Astrocyte (in vitro differentiated cells and primary cell): ENCODE measurements around the gene HLCS. TPM values are rescaled to one million over a fixed set of nuclear protein-coding genes. Genes with fewer than 3 reads are reported as not detected.
A peak's percentile ranks its signal among the peaks of the same experiment; 100 is the strongest.

Source experiments
- DNase-seq: peaks from one replicate; pipeline ENCODE4 v3.0.0-alpha.2; 2010; ENCODE audit warnings: low read depth
- FAIRE-seq: peaks from 2 replicates; lab custom pipeline; 2011; peaks lifted over from hg19 to GRCh38; lab: Jason Lieb, UNC
- H2AFZ ChIP-seq: 2 replicates; pipeline ENCODE4 v1.6.0; 2012; ENCODE audit warnings: low read depth, low read length, inconsistent platforms
- H3K27ac ChIP-seq: 2 replicates; pipeline ENCODE4 v1.5.1; 2011; ENCODE audit warnings: low read depth, low read length, inconsistent platforms
- H3K27me3 ChIP-seq: 2 replicates; pipeline ENCODE4 v1.6.0; 2011; ENCODE audit warnings: low read length, inconsistent platforms; ENCODE audit not compliant: insufficient read depth
- H3K36me3 ChIP-seq: 2 replicates; pipeline ENCODE4 v1.5.1; 2011; ENCODE audit warnings: low read length, inconsistent platforms; ENCODE audit not compliant: insufficient read depth
- H3K4me1 ChIP-seq: 2 replicates; pipeline ENCODE4 v1.5.1; 2011; ENCODE audit warnings: low read length, inconsistent platforms; ENCODE audit not compliant: insufficient read depth
- H3K4me2 ChIP-seq: 2 replicates; pipeline ENCODE4 v1.6.0; 2012; ENCODE audit warnings: low read length, inconsistent platforms
- H3K4me3 ChIP-seq: 2 replicates; pipeline ENCODE4 v1.5.1; 2011; ENCODE audit warnings: low read depth, mild to moderate bottlenecking, low read length, inconsistent platforms; ENCODE audit not compliant: insufficient read depth
- H3K79me2 ChIP-seq: 2 replicates; pipeline ENCODE4 v1.6.0; 2012; ENCODE audit warnings: mild to moderate bottlenecking, low read length, inconsistent platforms; ENCODE audit not compliant: insufficient read depth
- H3K9ac ChIP-seq: 2 replicates; pipeline ENCODE4 v1.6.0; 2012; ENCODE audit warnings: mild to moderate bottlenecking, low read length, inconsistent platforms
- H3K9me3 ChIP-seq: 2 replicates; pipeline ENCODE4 v1.5.1; 2012; ENCODE audit warnings: low read depth, mild to moderate bottlenecking, low read length, inconsistent platforms; ENCODE audit not compliant: insufficient read depth
- H4K20me1 ChIP-seq: 2 replicates; pipeline ENCODE4 v1.6.0; 2012; ENCODE audit warnings: low read length, inconsistent platforms; ENCODE audit not compliant: insufficient read depth
- H3K27ac Mint-ChIP-seq: one replicate; pipeline ENCODE4 v1.8.0; 2021; ENCODE audit warnings: mild to moderate bottlenecking, mixed read lengths; ENCODE audit not compliant: unreplicated experiment
- H3K27me3 Mint-ChIP-seq: one replicate; pipeline ENCODE4 v1.8.0; 2021; ENCODE audit warnings: low read depth, mixed read lengths; ENCODE audit not compliant: unreplicated experiment
- H3K36me3 Mint-ChIP-seq: one replicate; pipeline ENCODE4 v1.8.0; 2021; ENCODE audit warnings: low read depth, mixed read lengths; ENCODE audit not compliant: unreplicated experiment
- H3K4me1 Mint-ChIP-seq: one replicate; pipeline ENCODE4 v1.8.0; 2021; ENCODE audit warnings: low read depth, mixed read lengths; ENCODE audit not compliant: unreplicated experiment
- H3K4me3 Mint-ChIP-seq: one replicate; pipeline ENCODE4 v1.8.0; 2021; ENCODE audit warnings: mild to moderate bottlenecking, moderate library complexity, mixed read lengths; ENCODE audit not compliant: unreplicated experiment
- H3K9me3 Mint-ChIP-seq: one replicate; pipeline ENCODE4 v1.8.0; 2021; ENCODE audit warnings: mild to moderate bottlenecking, mixed read lengths; ENCODE audit not compliant: unreplicated experiment
- EZH2 ChIP-seq: IDR thresholded peaks from 2 replicates; pipeline ENCODE4 v1.6.1; 2012; ENCODE audit warnings: mild to moderate bottlenecking, low read length, inconsistent platforms; ENCODE audit not compliant: insufficient read depth
- total RNA-seq: library from RNA; stranded (reverse); gene quantifications from 2 replicates; pipeline ENCODE4 v1.2.1, GENCODE V29; 2021
- TF ChIP-seq, protein P1 (sequence below): IDR thresholded peaks from 2 replicates; pipeline ENCODE4 v1.5.1; 2011; ENCODE audit warnings: low read depth, mild to moderate bottlenecking, inconsistent platforms, low read length, moderate library complexity; ENCODE audit not compliant: insufficient read depth

The HLCS gene
- total RNA-seq, 1 donor from 2014 or later = 20.9 TPM

DNA sequence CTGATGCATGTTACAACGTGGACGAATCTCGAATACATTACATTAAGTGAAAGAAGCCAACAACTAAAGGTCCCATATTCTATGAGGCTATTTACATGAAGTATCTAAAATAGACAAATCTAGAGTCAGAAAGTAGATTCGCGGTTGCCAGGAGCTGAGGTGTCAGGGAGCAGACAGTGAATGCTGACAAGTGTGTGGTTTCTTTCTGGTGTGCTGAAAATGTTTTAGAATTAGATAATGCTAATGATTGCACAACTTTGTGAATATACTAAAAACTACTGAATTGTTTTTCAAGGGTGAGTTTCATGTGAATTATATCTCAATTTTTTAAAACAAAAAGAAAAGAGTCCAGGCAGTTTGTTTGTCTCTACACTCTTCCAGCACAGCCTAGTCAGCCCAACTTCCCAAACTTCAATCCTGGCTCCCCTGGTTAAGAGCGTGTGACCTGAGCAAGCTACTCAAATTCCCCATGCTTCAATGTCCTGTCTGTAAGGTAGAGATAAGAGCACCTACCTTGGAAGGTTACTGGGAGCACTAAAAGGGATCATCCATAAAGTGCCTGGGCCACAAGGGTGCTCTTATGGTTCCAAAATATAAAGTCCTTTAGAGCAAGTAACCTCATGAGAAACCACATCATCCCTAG, 20.9 kb downstream of the HLCS start:
- no peaks in the 10 kb centered on the region for H3K27me3 Mint-ChIP-seq
- no peak overlapping the region for H3K9ac ChIP-seq
- H3K4me1 Mint-ChIP-seq = peaks cover 13% of the 10 kb centered on the region
- FAIRE-seq (no peak), DNase-seq (peak; percentile 42)
- H3K27ac ChIP-seq = no peak overlapping the region
- no peaks in the 10 kb centered on the region for H3K79me2 ChIP-seq
- peaks cover 7% of the 10 kb centered on the region for H4K20me1 ChIP-seq
- H2AFZ ChIP-seq = no peak overlapping the region
- H3K27ac Mint-ChIP-seq = no peak overlapping the region
- H3K9me3 ChIP-seq = no peaks in the 10 kb centered on the region
- H3K4me3 Mint-ChIP-seq = no peak overlapping the region
- no peaks in the 10 kb centered on the region for H3K36me3 ChIP-seq
- H3K27me3 ChIP-seq = no peaks in the 10 kb centered on the region
- peaks cover 30% of the 10 kb centered on the region for H3K36me3 Mint-ChIP-seq
- TF ChIP-seq, protein P1, sequence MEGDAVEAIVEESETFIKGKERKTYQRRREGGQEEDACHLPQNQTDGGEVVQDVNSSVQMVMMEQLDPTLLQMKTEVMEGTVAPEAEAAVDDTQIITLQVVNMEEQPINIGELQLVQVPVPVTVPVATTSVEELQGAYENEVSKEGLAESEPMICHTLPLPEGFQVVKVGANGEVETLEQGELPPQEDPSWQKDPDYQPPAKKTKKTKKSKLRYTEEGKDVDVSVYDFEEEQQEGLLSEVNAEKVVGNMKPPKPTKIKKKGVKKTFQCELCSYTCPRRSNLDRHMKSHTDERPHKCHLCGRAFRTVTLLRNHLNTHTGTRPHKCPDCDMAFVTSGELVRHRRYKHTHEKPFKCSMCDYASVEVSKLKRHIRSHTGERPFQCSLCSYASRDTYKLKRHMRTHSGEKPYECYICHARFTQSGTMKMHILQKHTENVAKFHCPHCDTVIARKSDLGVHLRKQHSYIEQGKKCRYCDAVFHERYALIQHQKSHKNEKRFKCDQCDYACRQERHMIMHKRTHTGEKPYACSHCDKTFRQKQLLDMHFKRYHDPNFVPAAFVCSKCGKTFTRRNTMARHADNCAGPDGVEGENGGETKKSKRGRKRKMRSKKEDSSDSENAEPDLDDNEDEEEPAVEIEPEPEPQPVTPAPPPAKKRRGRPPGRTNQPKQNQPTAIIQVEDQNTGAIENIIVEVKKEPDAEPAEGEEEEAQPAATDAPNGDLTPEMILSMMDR = no peak
- no peak for TF ChIP-seq EZH2
- peaks cover 1% of the 10 kb centered on the region for H3K9me3 Mint-ChIP-seq
- H3K4me1 ChIP-seq = no peaks in the 10 kb centered on the region
- H3K4me3 ChIP-seq = no peak overlapping the region
- H3K4me2 ChIP-seq = no peak overlapping the region

DNA sequence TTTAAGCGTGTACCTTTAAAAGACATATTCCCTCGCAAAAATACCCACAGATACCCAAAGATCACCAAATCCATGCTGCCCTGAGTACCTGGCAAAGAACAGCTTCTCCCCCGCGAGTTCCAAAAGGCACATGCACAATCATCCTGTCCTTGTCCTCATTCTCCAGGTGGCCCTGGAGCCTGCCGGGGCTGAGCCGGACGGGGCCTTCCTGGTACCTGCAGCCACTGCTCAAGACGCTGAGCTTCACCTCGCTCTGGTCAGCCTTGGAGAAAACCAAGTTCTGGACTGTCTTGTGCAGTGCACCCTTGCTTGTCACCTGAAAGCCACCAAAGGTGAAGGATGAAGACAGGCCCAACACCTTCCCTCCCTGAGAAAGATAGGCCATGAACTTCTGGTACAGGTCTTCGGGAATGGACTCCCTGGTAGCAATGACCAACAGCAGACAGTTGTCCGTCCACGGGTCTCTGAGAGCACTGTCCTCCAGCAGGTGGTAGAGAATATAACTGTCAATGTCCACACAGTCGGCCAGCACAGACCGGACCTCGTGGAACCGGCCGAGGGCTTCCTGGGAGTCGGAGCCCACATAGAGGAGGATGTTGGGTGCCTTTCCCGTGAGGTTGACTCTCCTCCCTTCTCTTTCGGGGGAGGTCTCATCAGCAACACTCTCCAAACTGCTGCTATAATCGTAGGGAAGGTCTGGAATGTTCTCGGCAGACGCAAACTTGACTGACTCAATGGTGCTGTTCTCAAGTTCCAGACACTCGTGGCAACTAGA, 29.9 kb downstream of the HLCS start:
- Histone ChIP-seq H3K9ac (no peak overlapping the region), H2AFZ (no peak overlapping the region), H3K79me2 (no peaks in the 10 kb centered on the region), H4K20me1 (no peaks in the 10 kb centered on the region), H3K27me3 (no peaks in the 10 kb centered on the region), H3K4me1 (no peaks in the 10 kb centered on the region), H3K36me3 (peaks cover 5% of the 10 kb centered on the region), H3K9me3 (no peaks in the 10 kb centered on the region), H3K4me3 (no peak overlapping the region), H3K4me2 (no peak overlapping the region), H3K27ac (no peak overlapping the region)
- TF ChIP-seq EZH2 = no peak
- TF ChIP-seq, protein P1 = no peak
- DNase-seq (no peak), FAIRE-seq (no peak)
- Mint-ChIP-seq H3K4me3 (no peak overlapping the region), H3K36me3 (peaks cover 20% of the 10 kb centered on the region), H3K27ac (no peak overlapping the region), H3K4me1 (peaks cover 4% of the 10 kb centered on the region), H3K27me3 (no peaks in the 10 kb centered on the region), H3K9me3 (no peaks in the 10 kb centered on the region)
